Raji (cell line): ENCODE data around the gene GJC2.

Source experiments
- POLR2A ChIP-seq: IDR thresholded peaks from 2 replicates; pipeline ENCODE4 v1.6.1; 2011; ENCODE audit warnings: low read depth, low read length, control low read depth; ENCODE audit not compliant: insufficient read depth

Gene GJC2

GRCh38 chr1:228148196-228148861 lies 1.4 kb upstream of the GJC2 start:
- no peak for TF ChIP-seq POLR2A

GRCh38 chr1:228148935-228149405 lies 760 bp upstream of the GJC2 start:
- no peak for TF ChIP-seq POLR2A

- TF ChIP-seq POLR2A, result no peak
These were observed 360 bp downstream of the GJC2 start for GRCh38 chr1:228150120-228150460.

GRCh38 chr1:228150461-228151179 lies 890 bp downstream of the GJC2 start:
- no peak for TF ChIP-seq POLR2A

- no peak for TF ChIP-seq POLR2A
These were observed 1.6 kb downstream of the GJC2 start for GRCh38 chr1:228151180-228151925.

GRCh38 chr1:228152097-228152917 lies 2.6 kb downstream of the GJC2 start:
- TF ChIP-seq POLR2A, result no peak

- TF ChIP-seq POLR2A, result no peak
These were observed 3.2 kb downstream of the GJC2 start for GRCh38 chr1:228152918-228153258.

- TF ChIP-seq POLR2A, result no peak
These were observed 4.4 kb downstream of the GJC2 start for GRCh38 chr1:228154021-228154669.

- no peak for TF ChIP-seq POLR2A
These were observed 5.2 kb downstream of the GJC2 start for GRCh38 chr1:228154670-228155571.

GRCh38 chr1:228155596-228156514 lies 6.1 kb downstream of the GJC2 start:
- no peak for TF ChIP-seq POLR2A

- no peak for TF ChIP-seq POLR2A
These were observed 6.8 kb downstream of the GJC2 start for GRCh38 chr1:228156515-228156881.

GRCh38 chr1:228156941-228157728 lies 7.4 kb downstream of the GJC2 start:
- TF ChIP-seq POLR2A, result no peak
